NCI-H1436 (cell line): ENCODE data around the gene ELMO1.

Source experiments
- DNase-seq: peaks from one replicate; lab custom pipeline; 2025; lab: John Stamatoyannopoulos, UW

ELMO1 gene

DNA sequence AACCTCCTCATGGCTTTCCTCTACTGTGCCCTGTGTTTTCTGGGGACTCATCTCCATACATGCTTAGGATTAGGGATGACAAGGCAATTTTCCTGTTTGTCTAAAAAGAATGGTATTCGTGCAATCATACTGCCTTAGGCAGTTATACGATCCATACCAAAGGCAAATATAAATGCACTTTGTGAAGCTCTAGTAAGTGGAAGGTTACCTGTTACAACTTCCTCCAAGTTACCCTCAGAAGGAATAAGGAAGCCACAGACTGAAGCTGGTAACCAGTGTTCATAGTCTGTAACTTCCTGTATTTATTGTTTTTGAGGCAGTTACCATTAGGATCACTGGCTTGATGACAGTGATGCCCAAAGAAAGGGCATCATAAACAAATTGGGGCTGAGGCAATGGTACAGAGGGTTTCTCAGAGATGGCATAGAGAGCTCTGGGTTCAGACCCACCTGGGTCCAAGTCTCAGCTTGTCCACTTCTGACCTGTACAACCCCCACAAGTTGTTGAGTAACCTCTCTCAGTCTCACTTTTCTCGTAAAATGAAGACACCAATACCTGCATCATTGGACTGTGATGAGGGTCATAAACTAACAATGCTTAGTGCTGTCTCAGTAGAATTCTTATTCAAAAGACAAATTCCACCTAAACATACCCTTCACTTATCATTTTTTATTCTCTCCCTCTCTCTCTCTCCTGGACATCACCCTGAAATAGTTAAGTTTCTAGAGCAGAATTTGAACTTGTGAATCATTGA lies 138.2 kb downstream of the ELMO1 start:
- no peak for DNase-seq

DNA sequence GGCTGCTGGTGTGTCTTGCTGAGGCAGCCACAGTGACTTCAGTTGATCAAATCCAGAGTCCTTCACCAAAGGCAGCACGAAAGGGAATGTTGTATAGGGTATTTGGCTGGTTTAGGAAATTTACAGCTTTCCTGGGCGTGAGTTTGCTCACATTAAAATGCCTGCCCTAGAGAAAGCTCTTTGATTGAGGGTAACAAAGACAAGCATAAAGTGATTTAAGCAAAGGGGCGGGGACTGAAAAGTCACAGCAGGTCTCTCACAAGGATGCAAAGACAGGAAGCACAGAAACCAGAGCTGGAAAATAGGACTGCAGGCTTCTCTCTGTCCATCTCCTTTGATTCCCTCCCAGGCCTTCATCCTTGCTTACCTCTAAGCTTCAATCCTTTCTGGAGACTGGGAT lies 139.2 kb downstream of the ELMO1 start:
- DNase-seq, result no peak

DNA sequence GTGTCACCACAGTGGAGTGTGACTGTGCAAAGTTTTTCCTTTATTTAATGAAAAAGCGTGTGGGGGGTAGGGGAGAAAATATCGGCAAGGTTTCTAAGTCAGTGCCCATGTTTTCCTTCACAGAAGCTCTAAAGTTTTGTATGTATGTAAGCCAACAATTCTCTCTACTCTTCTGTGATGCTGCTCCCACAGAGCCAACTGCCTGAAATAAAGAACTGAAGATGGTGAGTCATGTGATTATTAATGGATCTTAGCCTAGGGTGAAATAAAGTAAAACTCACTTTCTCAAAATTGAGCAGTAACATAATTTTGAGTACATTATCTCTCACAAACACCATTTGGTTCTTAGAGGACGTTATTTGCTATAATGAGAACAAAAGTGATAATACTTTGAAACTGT lies 143.7 kb downstream of the ELMO1 start:
- DNase-seq, result no peak

DNA sequence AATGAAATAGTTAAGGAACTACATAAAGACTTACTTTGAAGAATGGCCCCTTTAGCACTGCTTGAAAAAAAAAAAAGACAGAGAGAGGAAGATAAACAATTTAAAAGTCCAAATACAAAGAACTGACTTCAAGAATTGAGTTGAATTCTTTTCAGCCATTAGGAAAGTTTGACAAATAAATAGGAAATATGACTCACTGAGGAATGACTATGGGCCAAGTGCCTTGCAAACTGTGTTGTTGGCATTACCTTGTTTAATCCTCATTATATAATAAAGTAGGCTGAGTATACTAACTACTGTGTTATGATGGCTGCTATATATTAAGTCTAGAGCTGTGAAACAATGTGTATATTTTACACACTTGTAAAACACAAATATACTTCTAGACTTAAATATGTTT lies 151.1 kb downstream of the ELMO1 start:
- no peak for DNase-seq

DNA sequence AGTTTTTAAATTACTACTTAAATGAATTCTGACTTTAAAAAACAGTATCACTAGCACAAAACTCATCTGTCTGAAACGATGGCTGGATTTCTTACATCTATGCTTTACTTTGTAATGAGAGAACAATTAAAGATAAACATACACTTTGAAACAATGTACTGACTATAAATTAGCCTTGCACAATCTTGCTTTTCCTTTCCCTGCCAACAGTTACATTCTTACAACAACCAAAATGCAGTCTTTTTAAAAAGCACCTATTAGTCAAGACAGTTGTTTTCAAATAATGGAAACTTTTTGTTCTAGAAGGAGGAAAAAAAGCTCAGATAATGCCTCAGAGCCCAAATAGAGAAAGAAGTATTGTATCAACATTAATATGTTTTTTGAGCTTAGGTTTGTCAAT lies 153.3 kb downstream of the ELMO1 start:
- no peak for DNase-seq

DNA sequence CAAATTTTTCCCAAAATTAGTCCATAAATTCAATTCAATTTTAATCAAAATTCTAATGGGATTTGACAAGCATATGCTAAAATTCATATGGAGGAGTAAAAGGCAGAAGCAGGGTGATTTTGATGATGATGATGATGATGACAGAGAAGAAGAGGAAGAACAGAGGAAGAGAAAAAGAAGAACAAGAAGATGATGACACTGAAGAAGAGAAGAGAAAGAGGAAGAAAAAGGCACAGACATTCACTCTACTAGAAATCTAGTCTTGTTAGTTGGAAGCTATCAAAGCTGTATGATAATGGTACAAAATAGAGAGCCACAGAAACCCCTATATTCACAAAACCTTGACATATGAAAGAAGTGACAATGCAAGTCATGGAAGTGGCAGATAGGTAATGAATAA lies 157.9 kb downstream of the ELMO1 start:
- no peak for DNase-seq

DNA sequence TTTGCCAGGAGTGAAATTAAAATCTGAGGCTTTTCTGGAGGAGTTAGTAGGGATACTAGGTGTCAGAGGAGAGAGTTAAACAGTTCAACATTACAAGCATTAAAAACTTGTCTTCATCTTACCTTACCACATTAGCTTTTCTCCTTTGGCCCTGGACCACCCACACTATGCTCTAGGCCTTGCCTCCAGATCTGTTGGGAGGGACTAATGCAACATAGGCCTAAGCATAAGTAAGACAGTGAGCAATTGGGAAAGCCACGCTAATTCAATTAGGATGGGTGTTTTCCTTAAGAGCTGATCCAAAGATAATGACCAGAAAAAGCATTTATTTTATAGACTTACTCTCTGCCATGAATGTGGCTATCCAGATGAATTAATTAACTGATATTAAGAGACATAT lies 158.9 kb downstream of the ELMO1 start:
- no peak for DNase-seq

DNA sequence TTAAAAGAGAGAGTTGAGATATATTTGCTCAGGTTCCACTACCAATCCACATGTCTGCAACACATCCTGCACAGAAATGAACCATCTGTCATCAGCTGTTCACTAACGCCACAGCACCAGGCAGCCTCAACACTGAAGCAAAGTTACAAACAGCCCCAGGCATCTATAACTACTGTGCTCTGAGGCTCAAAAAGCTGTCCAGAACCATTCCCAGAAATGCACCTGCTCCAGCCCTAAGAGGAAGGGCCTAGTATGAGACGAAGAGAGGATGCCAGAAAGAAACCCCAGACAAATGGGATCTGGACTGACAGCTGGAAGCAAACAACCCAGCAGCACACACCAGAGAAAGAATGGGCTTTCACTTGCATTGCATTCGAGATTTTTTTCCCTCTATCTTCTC lies 159.3 kb downstream of the ELMO1 start:
- DNase-seq, result no peak

DNA sequence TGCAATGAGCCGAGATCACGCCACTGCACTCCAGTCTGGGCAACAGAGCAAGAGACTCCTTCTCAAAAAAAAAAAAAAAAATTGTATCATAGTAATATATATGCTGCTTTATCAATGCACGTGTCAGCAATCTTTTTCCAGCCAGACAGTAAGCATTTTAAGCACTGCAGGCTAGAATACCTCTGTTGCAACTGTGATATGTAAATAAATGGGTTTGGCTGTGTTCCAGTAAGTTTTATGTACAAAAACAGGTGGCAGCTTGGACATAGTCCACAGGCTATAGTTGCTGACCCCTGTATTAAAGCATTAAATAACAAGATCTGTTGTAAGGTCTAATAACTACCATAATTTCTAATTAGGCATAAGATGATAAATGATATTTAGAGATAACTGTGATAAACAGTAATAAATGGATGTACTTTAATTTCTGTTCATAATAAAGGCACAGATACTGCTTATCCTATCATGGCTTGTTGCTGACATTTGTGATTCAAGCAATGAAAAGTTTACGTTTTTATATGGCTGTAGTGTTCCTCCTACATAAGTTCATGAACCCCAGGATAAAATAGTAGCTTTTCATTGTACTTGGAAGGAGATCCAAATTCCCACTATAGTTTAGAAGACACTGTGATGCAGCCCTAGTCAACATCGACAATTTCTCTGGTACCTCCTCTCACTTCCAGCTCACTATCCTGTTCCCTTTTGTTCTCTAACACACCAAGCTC lies 161.4 kb downstream of the ELMO1 start:
- DNase-seq, result no peak

DNA sequence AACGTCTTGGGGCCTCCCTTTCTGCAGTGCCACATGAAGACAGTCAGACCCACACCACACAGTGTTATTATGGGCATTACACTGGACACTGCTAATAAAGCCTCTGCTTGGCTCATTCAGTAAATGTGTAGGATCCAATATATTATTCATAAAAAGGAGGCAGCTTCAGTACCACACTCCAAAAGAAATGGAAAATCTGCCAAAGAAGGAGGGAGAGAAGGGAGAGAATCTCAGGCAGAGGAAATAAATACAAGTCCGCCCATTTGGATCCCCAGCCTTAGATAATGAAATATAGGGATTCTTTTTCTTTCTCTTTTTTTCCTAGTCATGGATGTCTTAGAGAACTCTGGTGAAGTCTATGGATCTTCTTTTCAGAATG lies 162.2 kb downstream of the ELMO1 start:
- no peak for DNase-seq

DNA sequence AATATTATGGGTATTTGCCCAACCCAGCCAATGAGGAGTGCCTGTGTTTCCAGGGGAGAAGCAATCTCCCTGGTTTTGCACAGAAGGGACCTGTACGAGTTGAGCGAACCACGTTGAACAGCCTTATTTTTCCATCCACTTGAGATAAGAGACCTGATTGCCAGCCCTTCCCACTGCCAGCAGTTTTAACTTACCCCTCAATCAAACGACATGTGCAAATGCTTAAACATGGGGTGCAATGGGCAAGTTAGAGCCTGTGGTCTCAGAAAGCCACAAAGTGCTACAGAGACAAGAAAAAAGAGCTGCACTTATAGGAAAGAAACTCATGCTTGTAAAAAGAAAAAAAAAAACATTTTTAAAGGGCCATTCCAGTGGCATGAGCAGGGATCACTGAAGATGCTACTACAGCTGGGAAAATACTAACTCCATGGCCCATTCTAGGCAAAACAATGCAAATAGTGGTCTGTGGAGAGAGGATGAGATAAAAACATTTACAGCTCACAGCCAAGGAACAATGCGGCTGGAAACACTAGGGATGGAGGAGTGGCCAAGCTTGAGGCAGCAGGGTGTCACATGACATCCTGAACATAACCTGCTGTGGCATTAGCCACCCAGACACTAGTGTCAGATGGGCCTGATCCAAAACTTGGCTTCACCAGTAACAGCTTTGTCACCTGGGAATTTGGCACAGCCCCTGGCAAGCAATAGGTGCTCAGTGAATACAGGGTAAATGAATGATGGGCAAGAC lies 162.8 kb downstream of the ELMO1 start:
- no peak for DNase-seq

DNA sequence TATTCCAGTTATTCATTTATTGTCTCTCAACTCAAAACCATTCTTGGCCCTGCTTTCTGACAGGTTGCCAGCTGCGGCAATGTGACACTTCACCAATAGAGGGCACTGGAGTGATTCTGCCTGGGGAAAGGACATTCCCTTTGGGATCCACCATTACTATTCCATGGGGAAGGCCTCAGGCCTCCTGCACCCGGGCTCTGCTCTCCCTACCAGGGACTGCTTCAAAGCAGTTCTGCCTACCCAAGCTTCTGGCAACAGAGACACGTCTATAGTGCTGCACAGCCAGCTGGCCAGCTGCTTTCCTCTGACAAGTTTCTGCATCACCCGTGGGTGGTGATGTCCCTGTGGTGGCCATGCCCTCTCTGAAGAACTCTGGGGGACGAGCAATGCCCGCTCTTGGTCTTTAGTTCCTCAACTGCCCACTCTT lies 163.8 kb downstream of the ELMO1 start:
- DNase-seq, result peak; percentile 3

DNA sequence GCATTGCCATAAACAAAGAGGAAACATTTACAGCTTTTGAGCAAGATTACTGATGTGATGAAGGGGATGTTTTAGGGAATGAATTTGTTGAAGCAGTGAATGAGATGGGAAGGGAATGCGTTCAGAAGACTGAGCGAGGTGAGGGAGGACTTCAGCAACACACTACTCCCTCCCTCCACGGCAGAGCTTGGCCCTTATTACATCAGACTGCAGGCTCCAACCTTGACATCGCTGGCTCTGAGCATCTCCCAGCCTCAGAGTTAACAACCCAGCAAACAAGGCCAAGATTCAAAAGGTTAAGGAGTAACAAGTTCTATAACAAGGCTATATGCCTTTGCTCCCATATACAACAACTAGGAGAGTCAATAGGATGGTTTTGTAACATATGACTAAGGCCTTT lies 164.4 kb downstream of the ELMO1 start:
- no peak for DNase-seq

DNA sequence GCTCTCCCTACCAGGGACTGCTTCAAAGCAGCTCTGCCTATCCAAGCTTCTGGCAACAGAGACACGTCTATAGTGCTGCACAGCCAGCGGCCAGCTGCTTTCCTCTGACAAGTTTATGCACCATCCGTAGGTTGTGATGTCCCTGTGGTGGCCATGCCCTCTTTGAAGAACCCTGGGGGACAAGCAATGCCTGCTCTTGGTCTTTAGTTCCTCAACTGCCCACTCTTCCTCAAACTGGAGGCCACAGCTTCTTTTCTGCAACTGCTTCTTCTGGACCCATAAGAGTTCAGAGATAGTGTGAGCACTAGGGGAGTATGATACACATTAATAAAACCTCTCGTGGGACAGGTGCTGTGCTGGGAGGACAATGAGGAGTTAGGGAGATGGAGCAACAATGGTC lies 164.9 kb downstream of the ELMO1 start:
- no peak for DNase-seq

DNA sequence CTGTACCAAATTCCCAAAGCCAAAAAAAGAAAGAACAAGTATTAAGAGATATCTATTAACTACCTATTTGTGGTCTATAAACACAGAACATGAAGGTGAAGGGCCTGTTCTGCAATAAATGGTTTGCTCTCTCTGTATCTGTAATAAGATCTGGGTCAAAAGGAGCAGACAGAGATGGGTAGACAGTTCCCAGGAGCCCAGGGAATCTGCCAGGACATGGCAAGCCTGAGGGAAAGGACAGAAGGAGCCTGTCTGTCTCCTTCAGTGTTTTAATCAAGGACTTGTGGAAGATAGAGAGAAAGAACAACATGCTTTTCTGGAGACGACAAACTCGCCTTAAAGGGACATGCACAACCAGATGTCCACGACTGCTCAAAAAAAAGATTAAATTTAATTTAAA lies 165.7 kb downstream of the ELMO1 start:
- DNase-seq, result no peak

DNA sequence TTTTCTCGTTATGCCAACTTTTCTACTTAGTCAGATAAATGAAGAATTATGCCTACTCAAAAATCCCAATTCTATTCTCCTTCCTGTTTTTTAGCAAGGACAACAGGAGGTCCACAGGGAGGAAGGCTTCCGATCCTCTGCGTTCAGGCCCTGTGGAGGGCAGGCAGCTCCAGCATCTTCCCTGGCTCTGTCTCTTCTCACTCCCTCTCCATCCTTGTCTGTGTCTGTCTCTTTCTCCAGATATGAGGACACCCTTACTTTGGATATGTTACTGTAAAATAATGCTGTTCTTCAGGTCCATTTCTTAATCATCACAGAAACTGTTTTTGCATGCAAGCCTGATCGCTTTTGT lies 166.6 kb downstream of the ELMO1 start:
- no peak for DNase-seq

DNA sequence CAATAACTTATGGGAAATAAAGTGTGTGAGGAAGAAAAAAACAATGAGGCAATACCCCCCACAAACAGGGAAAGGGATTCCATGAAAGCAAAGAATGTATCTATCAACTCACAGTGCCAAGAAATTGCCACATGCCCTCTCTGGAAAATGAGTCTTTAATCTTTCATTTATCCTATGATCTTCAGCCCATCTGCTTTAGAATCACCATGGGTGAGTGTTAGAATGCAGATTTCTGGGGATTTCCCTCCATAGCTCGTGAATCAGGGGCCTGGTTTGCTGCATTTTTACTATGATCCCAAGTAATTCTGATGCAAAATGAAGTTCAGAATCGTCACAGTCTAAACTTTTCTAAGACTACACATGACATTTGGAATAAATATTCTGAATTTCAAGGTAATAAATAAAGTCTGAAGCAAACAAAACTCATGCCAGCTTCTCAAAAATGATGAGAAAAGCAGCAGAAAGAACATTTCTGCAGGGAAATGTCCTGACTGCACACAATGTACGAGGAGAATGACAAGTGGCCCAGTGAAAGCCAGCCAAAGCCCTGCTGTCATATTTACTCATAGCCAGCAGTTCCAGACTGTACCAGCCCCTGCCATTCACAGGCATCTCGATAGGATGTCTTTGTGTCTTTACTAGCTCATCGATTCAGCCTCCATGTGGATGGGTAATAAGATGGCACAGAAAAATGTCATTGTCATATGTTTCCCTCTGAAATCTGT lies 167.1 kb downstream of the ELMO1 start:
- DNase-seq, result no peak

DNA sequence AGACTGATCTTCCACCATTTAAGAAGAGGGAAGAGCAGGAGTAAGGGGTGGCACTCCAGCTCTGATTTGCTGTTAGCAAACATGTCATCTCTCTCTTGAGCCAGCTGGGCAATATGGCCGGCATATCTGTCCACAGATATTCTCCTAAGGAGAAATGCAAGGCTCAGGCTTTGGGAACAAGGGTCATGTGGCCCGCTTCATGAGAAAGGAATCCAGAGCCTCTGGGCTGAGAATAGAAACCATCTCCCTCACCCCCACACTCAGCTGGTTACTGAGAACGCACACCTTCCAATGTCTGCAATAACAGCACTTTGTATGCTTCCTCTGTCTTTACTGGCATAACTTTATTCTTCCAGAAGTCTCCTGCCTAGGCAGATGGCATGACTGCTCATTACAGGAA lies 171.2 kb downstream of the ELMO1 start:
- no peak for DNase-seq

DNA sequence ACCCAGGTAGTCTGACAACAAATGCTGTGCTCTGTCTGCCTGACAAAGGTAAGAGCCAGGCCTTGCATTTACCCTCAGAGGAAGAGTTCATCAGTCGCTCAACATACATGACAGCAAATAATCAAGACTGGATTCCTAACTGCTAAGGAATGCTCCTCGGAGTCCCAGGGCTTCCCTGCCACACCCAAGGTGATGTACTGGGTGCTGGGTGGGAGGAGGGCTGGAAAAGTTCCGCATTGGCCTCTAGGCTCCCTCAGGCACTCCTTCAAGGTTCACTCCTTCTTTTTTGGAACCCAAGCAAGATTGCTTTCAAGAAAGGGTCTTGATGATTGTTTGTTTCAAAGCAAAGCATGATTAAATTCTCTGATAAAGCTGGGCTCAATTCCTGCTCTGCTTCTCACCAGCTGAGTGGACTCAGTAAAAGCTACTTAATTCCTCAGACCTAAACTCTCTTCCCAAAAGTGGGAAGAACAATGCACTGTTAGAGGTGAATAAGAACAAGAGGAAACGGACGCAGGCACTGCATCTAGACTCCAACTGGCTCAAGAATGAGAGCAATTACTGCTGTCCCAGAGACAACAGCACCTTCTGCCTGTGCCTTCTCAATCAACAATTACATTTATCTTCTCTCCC lies 173.5 kb downstream of the ELMO1 start:
- DNase-seq, result no peak

DNA sequence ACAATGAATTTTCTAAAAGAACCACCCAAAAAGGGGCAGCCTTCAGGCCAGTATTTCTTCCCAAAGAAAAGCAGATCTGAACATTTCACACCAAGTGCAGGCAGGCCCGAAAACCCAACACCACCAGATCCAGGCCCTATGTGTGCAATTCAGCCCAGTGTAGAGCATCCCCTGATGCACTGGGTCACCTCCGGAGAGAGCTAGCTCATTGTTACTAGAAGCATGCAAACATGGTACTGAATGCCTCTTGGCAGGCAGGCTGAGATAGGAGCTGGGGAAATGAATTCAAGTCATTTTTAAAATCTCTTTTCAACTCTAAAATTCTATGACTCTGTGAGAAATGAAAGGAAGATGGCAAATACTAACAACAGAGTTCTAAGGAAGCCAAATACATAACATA lies 174.8 kb downstream of the ELMO1 start:
- DNase-seq, result no peak

DNA sequence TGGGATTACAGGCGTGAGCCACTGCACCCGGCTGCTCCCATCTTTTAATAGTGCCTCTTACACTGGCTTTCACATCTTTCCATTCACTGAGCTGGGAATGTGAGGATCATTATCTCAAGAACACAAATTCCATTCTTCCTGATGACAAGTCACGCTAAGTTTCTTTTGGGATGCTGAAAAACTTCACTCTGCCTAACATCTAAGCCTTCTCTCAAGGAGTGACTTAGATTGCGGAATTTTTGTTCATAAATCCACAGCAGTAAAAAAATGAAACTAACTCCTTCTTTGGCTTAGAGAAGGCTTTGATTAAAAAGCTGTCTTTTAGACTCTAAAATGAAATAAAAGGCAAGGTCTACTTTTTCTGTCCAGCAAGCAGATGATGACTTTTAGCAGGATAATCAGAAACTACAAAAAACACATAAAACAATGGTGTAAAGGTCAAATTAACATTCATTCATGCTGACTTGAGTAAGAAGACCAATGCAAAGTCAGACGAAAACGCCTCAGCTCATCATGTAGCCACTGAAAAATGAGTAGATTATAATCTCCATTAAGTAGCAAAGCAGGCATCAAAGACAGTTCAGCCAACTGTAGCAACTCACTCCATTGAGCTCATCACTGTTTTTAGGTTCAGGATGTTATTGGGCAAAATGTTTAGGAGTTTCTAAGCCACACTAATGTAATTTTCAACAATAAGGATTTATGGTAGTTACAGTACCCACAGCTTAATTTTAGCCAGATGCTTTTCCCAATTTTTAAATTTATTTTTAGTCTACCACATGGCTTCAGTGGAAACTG lies 178.8 kb downstream of the ELMO1 start:
- DNase-seq, result no peak
